NCI-H2196 (cell line): ENCODE results near the gene BCAS4.
"Not testable (repeated sequence)": the region's sequence is repeated elsewhere in the genome, so short reads cannot be mapped to it uniquely, and the experiment has no call there.

ENCODE experiments used
- DNase-seq: peaks from one replicate; lab custom pipeline; 2025; ENCODE audit not compliant: unreplicated experiment; lab: John Stamatoyannopoulos, UW

BCAS4 gene

DNA sequence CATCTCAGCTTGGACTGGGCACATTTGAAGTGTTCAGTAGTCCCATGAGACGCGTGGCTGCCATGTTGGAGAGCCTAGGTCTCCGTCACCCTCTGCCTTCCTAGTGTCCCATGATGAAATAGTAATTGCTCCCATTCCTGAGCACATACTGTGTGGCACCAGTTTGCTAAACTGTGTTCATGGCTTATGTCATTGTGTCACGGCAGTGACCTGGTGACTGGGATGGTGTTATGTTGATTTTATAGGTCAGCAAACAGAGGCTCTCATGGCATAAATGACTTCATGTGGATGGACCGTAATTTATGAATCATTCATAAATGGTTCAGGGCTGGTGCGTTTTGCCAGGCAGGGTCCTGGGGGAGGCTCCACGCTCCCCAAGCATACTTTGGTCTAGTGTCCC is 3.8 kb downstream of the BCAS4 start:
- no peak for DNase-seq

DNA sequence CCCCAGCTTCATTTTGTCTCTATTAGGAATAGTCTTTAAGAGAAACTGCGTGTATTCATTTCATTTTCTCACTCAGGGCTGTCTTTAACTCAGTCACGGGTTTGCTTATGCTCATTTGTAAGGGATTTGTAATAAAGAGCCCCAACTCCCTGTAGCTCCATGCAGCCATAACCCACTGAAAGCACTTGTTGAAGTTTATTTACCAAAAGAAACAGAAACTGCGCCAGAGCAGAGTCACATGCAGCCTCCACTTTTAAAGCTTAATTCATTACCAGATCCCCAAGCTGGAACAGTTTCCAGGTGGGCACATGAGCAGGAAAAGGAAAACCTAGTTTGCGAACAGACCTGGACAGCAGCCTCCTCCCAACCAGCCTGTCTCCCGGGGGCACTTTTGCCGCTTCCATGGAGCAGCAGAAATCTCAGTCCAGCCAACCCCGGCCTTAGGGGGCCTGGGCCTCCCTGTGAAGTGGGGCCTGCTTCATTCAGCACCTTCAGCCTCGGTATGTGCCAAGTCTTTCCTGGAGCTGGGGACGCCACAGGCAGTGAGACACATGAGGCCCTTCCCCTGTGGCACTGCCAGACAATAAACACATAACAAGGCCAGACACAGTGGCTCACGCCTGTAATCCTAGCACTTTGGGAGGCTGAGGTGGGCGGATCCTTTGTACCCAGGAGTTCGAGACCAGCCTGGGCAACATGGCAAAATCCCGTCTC is 4.5 kb downstream of the BCAS4 start:
- DNase-seq = no peak

DNA sequence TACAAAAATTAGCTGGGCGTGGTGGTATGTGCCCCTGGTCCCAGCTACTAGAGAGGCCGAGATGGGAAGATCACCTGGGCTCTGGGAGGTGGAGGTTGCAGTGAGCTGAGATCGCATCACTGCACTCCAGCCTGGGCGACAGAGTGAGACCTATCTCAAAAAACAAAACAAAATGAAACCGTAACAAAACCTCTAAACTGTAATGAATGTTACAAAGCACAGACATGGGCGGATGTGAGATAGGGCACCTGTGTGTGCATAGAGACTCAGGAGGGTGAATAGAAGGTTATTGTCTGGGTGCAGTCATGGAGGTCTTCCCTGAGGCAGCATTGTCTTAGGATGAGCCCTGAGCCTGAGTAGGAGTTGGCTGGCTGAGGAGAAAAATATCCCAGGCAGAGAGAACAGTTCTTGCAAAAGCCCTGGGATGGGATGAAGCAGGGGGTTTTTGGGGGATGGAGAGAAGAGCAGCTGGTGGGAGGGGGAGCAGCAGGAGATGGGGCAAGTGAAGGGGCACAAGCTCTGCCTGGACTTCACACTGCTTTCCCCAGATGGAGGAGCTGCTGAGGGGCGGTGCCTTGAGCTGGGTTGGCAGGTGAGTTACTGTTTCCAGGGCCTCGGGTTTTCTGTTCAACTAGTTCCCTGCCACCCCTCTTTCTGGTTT is 5.2 kb downstream of the BCAS4 start:
- DNase-seq = no peak

DNA sequence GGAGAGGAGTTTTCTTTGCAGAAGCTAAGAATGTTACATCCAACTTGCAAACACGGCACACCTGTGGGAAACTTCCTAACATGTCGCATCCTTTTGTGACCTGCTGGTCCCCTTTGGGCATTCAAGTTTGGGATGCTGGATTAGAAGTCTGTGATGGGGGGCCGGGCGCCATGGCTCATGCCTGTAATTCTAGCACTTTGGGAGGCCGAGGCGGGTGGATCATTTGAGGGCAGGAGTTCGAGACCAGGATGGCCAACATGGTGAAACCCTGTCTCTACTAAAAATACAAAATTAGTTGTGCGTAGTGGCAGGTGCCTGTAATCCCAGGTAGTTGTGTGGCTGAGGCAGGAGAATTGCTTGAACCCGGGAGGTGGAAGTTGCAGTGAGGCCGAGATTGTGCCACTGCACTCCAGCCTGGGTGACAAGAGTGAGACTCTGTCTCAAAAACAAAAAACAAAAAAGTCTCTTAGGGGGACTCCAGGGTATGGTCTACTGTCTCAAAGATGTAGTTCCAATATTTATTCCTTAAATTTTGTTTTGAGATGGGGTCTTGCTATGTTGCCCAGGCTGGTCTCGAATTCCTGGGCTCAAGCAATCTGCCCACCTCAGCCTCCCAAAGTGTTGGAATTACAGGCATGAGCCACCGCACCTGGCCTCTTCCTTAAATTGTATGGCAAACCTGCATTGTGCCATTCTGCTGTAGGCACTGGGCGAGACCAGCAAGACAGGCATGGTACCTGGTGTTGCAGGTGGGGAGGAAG is 6.3 kb downstream of the BCAS4 start:
- DNase-seq = not testable (repeated sequence)

DNA sequence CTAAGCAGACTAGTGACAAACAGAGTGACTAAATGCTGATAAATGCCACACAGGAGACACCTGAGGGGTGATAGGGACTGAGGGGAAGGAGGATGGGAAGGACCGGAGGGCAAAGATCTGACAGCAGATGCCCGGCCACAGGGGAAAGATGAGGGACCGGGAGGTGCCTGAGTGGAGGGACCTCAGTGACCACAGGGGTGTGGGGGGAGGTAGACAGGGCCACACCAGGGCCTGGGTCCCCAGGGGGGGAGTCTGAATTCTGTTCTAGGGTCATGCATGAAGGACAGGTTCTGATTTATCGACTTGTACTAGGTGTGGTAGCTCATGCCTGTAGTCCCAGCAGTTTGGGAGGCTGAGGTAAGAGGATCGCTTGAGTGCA is 6.9 kb downstream of the BCAS4 start:
- no peak for DNase-seq

DNA sequence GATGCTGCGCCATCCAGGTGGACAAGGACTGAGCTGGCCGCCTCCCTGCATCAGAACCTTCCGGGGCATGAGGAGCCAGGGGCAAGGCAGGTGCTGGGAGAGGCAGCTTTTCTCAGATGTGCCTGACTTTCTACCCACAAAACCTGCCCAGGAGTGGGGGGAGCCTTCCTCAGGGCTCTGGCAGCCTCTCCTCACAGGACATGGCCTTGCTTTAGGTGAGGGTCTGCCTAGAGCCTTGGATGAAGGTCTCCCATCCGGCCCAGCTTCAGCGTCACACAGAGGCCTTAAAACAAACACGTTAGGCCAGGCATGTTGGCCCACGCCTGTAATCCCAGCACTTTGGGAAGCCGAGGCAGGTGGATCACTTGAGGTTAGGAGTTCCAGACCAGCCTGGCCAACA is 7.4 kb downstream of the BCAS4 start:
- no peak for DNase-seq

DNA sequence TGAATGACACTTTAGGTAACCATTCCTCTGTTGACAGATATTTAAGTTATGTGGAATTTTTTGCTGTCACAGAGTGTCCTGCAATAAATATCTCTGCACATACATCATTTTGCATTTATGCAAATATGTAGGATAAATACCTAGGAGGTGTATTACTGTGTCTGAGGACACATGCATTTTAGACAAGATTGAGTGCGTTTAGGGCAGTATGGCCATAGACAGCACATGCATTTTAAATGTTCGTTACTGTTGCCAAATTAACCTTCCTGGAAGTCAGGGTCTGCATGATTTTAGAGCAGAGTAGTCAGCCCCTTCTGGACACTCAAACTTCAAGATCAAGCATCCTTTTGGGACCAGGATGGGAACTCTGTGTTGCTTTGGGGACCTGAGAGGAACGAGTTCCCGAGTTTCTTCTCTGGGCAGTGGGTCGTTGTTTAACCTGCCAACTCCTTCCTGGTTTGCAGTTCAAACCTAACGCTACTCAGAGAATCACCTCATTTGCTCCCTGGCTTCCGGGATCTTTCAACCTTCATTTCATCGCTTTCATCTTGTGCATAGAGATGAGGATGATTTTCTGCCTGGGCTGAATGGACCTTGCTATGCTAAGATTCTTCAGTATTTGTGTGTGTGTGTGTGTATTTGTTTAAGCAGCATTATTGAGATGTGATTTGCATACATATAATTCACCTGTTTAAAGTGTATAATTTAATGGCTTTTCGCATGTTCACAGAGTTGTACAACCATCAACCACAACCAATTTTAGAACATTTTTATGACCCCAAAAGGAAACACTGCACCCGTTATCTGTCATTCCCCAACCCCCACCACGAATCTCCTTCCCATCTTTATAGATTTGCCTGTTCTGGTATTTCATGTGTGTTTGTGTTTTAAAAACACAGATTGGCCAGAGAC is 9.8 kb downstream of the BCAS4 start:
- DNase-seq = no peak

DNA sequence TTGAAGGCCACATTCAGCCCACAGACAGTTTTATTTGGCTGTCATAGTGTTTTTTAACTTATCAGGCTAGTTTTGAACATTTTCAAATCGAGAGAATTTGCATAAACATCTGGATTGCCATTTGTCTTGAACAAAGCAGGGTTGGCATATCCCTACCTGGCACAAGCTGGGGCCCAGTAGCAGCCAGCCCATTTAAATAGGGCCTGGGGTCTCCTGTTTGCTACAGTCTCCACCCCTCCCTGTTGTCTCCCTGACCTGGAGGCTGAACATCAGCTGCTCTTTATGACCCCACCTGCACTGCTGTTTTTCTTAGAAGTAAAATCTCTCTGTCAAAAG is 10.5 kb downstream of the BCAS4 start:
- DNase-seq = no peak

DNA sequence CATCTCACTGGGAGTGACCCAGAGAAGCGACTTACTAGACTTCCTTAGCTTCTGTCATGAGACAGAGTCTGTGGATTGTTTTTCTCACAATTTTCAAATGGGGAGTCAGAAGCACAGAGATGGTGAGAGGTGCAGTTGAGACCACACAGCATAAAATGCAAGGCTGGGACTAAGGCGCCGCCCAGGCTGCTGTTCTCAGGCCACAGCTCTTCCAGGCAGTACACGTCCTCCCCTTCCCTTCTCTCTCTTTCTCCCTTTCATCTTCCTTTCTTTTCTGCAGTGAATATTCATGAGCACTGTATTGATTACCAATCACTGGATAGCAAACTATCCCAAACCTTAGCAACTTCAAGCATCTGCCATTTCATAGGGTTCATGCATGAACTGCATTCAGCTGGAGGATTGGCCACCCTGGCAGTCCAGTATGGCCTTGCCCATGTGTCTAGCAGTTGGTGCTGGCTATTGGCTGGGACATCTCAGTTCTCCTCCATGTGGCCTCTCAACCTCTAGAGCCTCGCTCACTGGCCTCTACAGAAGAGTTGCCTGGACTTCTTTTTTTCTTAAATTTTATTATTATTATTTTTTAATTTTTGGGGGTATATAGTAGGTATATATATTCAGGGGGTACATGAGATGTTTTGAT is 11.4 kb downstream of the BCAS4 start:
- no peak for DNase-seq

DNA sequence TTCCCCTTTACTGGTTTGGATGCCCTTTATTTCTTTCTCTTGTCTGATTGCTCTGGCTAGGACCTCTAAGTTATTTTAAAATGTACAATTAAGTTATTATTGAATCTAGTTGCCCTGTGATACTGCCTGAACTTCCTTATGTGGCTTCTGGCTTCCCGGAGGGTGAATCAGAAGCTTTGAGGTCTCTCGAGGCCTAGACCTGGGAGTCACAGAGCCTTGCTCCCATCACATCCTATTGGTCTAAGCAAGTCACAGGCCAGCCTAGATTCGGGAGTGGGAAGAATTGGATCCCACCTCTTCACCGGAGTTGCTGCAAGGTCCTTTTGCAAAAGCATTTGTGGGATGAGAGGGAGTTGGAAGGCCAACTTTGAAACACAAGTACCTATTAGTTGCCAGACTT is 15.2 kb downstream of the BCAS4 start:
- no peak for DNase-seq

DNA sequence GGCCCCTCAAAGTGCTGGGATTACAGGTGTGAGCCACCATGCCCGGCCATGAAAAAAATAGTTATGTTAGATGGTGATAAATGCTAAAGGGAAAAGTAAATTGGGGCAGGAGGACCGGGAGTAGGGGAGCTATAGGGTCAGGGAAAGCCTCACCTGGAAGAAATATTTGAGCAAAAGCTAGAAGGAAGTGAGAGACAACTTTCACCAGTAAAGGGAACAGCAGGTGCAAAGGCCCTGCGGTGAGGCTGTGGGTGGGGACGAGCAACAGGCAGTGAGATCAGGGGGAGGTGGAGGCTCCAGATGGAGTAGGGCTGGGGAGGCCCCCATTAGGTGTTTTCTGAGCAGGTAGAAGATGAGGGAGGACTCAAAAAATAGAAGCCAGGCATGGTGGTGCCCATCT is 16.0 kb downstream of the BCAS4 start:
- DNase-seq = no peak

DNA sequence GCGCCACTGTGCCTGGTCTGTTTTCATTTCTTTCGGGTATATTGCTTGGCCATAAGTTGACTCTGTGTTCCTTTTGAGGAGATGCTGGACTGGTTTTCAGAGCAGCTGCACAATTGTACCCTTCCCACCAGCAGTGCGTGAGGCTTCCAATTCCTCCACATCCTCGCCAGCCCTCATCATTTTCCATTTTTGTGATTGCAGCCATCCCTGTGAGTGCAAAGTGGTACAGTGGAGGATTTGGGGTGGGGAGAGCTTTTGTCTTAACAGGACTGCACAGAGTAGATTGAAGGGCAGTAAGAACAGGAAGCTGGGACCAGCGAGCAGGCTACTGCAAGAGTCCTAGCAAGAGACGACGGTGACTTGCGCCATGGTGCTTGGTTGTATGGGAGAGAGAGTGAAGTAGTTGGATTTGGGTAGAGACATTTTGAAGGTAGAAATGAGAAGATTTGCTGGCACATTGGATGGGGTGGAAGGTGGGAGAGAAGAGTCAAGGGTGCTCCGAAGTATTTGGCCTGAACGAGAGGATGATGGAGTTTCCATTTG is 18.3 kb downstream of the BCAS4 start:
- no peak for DNase-seq

DNA sequence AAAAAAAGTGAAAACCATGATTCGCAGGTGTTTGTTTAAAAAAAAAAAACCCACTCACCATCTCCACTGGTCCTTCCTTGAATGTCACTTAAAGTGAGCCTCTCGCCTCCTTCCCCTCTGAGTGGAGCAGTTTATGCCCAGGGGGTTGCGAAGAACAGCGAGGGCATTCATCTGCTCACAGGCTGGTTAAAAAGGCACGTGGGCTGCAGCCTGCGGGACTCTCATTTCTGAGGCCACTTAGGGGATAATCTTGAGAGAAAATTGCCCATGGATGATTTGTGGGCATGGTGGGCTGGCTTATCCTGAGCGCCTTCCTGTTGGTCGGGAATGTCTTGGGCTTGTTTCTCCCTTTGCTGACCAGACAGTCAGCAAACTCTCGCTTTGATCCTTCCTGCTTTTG is 18.9 kb downstream of the BCAS4 start:
- no peak for DNase-seq

DNA sequence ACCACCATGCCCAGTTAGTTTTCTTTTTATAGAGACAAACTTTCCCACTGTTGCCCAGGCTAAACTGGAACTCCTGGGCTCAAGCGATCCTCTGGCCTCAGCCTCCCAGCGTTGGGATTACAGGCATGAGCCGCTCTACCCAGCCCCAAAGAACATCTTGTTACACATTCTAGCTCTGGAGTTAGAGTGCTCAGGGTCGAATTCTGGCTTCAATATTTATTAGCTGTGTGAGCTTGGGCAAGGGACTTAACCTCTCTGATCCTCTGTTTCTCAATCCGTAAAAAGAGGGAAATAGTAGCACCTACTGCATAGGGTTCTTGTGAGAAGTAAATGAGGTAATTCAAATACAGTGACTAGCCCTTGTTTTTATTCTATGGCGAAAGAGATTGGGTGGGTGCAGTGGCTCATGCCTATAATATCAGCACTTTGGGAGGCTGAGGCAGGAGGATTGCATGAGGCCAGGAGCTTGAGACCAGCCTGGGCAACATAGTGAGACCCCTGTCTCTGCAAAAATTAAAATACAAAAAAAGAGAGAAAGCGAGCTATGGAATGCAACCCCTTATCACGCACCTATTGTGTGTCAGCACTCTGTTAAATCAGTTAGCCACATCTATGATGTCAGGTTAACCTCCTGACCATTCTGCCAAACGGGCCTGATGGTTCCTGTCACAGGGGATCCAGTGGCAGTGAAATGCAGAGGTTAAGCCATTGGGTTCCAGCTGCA is 19.7 kb downstream of the BCAS4 start:
- DNase-seq = no peak

DNA sequence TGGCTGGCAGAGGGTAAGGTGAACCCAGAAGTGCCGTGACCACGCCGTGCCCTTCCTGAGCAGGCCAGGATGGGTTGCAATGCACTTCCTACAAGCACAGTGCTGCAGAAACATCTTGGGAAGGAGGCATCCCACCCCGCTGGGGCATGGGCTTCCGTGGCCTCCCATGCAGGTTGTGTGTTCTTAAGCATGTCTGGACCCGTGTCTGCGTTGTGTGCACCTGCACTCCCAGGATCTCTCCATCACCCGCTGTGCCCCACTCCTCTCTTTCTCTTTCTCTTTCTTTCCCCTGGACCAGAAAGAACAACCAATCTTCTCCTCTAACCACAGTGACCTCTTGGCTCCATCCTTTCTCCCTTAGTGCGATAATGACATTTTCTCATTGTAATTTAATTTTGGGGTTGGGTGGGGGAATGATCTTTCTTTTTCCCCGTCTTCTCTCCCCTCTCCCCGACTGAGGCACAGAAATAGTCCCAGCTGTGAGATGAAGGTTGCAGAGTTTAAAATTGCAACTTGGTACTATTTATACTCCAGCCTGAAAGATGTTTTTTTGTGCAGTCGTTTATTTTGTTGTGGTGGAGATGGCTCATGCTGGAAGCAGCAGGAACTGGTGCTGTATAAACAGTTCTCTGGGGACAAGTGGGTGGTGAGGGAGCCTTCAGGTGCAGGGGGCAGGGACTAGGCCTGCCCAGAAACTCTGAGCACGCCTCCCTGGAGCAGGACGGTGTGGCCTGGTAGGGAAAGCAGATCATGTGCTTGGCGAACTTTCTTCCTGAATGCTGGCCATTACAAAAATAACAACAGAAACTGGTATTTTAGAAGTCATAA is 20.5 kb downstream of the BCAS4 start:
- DNase-seq = peak; percentile 16

DNA sequence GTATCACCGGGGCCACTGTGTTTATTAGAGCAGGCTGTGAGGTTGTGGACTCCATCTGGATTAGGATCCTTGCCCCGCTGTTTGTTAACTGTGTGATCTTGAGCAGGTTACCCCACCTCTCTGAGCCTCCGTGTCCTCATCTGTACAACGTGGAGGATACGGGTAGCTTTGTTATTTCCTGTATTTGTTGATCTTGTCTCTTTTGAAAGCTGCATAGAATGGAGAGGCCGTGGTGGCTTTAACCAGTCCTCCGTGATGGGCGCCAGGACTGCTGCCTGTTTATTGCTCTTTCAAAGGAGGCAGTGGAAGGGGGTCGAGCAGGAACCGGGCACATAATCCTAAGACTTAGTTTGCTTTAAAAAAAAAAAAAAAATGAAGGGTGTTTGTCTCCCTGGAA is 22.9 kb downstream of the BCAS4 start:
- no peak for DNase-seq

DNA sequence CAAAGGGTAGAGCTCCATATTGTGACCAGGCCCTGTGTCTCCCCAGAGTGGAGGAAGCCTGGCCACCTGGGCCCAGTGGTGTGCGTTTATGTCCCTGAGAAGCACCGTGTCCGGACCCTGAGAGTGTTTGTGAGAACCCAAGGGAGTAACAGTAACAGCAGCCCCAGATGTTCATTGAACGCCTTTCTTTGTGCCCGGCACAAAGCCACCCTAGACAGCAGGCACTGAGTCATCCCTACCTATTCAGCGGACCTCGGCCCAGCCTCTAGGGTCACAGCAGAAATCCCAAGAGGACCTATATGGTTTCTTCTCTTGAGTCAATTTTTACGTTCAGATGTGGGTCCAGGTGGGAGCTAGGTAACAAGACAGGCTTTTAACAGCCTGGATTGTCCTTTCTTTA is 24.5 kb downstream of the BCAS4 start:
- no peak for DNase-seq

DNA sequence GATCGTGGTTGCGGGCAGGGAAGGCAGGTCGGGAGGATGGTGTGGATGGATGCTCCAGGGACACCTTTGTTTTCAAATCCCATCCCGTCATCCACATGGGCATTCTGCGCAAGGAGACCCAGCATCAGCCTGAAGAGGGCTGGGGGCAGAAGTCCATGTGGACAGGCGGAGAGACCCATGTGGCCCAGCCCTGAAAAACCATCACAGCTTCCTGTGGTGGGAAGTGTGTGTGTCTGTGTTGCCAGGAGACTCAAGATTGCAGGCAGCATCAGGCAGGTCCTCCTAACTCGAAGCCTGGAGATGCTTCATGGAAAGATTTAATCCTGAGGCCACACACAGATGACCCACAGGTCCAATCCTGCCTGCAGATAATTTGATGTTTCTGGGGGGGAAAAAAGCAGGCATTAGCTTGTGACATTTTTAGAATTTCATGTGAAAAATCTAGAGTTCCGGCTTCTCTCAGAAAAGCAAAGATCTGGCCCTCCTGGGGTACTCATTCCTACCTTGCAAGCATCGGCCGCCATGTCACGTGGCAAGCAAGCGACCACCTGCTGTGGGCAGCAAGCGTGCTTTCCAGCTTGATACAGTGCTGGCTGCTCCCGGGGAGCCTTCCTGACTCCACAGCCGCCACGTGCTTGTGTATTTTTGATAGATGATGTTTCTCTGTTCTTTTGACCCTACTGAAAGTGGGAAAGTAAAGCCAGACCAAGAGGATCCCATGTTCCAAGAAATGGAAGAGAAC is 25.8 kb downstream of the BCAS4 start:
- no peak for DNase-seq
